ENCODE results near the gene ZNF532. TPM values are rescaled to one million over a fixed set of nuclear protein-coding genes. Genes with fewer than 3 reads are reported as not detected.

The ZNF532 gene
- polyA plus RNA-seq, result 28.0 and 29.4 TPM in 2 replicates

GRCh38 chr18:58864146-58865032, at the start of gene ZNF532:
TSS of gene ZNF532 (plus strand) at chr18:58864877. CDS start in a region left out here.

Other genes starting within 250 kb of the ZNF532 start
- gene ALPK2, start 235.8 kb upstream of the ZNF532 start, polyA plus RNA-seq, result not detected in 2 replicates
- 0.45 and 4.4 TPM in 2 replicates for gene MALT1, start 193.4 kb upstream of the ZNF532 start, polyA plus RNA-seq

Measured in Purkinje cell (primary cell).